ENCODE data around the gene RPL29.
A peak's percentile ranks its signal among the peaks of the same experiment; 100 is the strongest.
"Not testable (repeated sequence)": the region's sequence is repeated elsewhere in the genome, so short reads cannot be mapped to it uniquely, and the experiment has no call there.

Gene RPL29

DNA sequence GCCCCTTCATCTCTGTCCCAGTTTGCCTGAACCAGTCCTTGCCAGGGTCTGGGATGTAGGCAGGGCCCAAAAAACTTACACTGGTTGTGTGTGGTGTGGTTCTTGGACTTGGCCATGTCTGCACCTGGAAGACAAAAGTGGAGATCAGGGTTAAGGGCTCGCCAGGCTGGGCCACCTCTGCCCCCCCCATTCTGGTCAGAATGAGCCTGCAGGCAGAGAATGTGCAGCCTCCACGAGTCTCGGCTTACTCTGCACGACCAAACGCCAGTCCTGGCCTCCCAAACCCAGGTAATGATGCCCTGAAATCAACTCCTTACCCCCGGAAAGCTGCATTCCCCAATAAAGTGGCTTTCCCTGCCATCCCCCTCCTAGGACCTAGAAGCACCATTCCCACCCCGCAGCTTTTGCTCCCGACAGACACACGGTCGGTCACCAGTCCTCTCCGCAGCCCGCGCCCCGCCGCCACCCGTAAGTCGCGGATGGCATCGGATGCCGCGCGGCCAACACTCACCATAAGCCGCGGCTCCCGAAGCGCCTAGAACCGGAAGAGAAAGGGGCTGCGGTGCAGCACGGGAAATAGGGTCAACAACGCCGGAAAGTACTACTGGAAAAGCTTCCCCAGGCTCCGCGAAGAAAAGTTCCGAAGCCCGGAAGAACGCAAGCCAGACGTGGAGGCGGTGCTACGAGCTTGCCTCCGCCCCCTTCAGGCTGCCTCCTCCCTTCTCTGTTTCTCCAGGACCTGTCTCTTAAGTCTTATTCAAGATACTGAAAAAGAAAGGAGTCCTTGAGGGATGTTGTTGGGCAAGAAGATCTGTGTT is at the start of gene RPL29:
RPL29 (minus strand) TSS at position 550 of the 818 bp plus-strand sequence; CDS start at position 116, 434 bp downstream.
- DNase-seq = peak; percentile 91 to 92

GRCh38 chr3:52044869-52045619 is 49.3 kb upstream of the RPL29 start:
- no peak for DNase-seq

DNA sequence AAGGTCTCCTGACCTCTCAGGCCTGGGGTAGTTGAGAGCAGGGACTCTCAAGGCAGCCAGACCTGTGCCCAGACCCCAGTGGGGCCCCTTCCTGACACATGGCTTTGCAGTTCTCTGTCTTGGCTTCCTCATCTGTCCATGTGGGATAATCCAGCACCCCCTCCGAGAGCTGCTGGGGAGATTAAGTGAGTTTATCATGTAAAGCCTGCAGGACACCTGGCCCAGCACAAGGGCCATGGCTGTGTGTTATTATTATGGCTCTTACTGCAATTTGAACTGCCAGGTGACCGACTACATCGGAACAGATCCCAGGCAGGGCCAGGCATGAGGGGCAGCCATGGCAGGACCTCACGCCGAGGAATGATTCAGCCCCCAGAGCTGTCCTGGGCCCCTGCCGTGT is 48.1 kb upstream of the RPL29 start:
- DNase-seq = no peak

- not testable (repeated sequence) for DNase-seq
Measured at GRCh38 chr3:52043039-52043438, 47.3 kb upstream of the RPL29 start.

DNA sequence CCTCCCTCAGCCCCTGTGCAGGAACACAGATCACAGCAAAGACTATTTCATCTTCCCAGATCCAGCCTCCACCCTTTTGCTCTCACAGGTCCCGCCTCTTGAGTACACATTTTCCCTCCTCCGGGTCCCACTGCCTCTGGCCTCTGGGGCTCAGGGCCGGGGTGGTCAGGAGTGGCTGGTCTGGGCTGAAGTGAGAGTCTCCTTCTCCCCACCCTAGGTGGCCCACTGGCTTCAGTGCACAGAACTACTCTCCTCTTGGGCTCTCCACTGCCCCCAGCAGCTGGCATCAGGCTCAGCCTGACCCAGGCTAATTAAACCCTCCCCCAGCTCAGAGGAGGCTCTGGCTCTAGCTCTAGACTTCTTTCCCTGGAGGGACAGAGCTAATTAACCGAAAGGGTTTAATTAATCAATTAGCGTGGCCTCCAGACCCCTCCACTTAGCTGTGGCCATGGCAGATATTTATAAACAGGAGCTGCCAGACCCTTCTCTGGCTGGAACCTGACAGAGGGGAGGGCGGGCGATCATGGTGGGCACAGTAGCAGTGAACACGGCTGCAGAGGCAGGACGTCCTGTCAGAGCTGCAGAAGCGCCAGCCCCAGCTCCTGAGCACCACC is 45.5 kb upstream of the RPL29 start:
- no peak for DNase-seq

DNA sequence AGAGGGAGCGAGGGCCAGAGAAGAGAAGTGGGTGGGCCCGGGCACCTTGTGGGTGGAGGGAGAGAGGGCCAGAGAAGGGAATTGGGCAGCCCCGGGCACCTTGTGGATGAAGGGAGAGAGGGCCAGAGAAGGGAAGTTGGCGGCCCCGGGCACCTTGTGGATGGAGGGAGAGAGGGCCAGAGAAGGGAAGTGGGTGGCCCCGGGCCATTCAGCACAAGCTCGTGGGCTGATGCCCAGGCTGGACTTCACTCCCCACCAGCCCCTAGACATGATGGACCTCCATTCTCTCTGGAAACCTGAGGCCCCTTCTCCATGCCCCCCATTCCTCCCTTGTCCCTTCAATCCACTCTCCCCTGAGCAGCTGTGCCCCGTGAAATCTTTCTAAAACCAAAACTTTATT is 44.9 kb upstream of the RPL29 start:
- DNase-seq = no peak

DNA sequence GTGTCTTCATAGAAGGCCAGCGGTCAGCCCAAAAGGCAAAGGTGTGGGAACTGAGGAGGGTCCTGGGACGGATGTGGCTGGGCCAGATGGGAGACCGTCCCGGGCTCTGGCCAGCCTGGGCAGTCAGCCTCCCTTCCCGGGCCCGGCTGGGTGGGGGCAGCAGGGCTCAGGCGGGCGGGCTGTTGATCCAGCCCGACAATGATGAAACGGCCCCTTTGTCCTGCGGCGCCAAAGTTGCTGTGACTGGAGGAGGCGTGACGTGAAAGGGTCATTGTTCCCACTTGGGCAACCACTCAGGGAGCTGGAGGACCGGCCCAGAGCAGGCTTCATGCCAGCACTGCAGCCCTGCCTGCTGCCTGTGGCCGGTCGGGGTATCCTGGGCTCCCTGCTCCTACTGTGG is 44.2 kb upstream of the RPL29 start:
- no peak for DNase-seq

DNA sequence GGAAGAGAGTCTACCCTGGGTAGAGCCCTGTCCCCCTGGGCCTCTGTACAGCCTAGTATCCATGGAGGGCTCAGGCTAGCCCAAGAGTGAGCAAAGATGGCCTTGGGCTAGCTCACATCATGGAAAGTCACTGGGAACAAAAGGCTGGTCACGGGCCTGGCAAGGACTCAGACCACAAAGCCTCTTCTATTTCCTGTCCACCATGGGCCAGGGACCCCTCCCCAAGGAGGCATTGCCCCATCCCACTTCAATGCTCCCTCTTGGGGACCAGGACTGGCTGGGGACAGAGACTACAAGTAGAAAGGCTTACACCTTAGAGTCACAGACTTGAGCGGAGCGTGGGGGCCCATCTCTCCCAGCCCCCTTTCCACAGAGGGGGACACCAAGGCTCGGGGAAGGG is 43.7 kb upstream of the RPL29 start:
- no peak for DNase-seq

DNA sequence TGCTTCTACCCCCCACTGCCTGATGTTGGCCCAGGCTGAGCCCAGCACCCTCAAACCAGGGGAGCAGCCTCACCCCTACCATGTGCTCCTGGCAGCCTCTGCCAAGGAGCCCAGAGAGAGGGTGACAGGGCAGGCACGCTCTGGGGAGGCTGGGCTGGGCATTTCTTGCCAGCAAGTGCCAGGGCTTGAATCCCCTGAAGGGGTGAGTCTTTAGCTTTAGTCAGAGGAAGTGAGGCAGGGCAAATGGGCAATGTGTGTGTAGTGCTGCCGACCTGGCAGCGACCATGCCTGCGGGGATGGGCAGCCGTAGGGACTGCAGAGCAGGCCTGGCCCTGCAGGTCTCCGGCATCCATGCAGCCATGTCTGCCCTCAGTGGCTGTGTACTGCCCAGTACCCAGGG is 42.5 kb upstream of the RPL29 start:
- DNase-seq = no peak

DNA sequence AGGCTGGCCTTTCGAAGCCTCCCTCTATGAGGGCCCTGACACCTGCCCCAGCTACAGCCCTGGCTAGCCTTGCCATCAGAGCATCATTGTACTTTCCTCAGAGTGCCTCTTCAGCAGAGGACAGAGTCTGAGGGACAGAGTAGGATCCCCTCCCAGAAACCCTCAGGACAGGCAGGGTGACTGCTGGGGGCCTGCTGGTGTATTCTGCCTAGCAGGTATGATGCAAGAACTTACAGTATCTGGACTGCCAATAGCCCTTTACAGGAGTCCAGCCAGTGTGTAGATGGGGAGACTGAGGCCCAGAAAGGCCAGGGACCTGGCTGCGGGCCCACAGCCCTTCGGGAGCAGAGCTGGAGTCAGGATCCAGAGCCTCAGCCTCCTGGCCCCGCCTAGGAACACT is 41.6 kb upstream of the RPL29 start:
- no peak for DNase-seq

DNA sequence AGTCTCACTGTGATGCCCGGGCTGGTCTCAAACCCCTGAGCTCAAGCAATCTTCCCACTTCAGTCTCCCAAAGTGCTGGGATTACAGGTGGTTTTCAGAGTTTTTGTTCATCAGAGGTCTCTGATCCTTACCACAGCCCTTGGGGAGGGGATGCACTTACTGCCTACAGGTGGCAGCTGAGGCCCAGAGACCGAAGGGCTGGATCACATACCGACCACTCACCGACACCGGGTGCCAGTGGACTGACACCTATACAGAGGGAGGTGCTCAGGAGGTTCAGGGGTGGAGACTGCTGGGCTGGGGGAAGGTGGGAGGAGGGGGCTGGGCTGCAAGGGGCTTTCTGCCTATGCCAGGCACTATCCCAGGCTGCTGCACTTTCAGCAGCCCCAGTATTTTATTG is 41.1 kb upstream of the RPL29 start:
- no peak for DNase-seq

DNA sequence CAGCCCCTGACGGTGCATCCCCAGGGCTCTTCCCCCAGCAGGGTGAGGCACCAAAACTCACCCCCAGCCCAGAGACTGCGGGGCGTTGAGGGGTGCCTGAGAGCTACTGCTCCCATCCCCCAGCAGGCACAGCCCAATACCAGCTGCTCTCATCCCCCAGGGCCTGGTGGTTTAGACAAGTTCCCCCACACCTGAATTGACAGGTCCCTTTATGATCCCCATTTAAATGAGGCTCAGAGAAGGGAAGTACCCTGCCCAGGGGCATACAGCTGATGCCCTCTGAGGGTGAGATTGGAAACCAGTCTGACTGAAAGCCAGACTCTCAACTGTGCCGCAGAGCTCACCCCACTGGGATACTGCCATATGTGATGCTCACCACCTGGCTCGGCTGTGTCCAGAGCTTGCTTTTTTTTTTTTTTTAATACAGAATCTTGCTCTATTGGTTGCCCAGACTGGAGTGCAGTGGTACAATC is 40.6 kb upstream of the RPL29 start:
- DNase-seq = no peak

GRCh38 chr3:52034651-52035050 is 39.0 kb upstream of the RPL29 start:
- DNase-seq = no peak

GRCh38 chr3:52034212-52034611 is 38.5 kb upstream of the RPL29 start:
- DNase-seq = no peak

DNA sequence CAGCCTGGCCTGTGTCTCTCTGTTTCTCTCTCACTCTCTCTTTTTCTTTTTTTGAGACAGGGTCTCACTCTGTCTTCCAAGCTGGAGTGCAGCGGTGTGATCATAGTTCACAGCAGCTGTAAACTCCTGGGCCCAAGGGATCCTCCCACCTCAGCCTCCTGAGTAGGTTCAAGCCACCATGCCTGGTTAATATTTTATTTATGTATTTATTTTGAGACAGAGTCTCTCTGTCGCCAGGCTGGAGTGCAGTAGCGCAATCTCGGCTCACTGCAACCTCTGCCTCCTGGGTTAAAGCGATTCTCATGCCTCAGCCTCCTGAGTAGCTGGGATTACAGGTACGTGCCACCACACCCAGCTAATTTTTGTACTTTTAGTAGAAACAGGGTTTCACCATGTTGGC is 38.1 kb upstream of the RPL29 start:
- DNase-seq = not testable (repeated sequence)

DNA sequence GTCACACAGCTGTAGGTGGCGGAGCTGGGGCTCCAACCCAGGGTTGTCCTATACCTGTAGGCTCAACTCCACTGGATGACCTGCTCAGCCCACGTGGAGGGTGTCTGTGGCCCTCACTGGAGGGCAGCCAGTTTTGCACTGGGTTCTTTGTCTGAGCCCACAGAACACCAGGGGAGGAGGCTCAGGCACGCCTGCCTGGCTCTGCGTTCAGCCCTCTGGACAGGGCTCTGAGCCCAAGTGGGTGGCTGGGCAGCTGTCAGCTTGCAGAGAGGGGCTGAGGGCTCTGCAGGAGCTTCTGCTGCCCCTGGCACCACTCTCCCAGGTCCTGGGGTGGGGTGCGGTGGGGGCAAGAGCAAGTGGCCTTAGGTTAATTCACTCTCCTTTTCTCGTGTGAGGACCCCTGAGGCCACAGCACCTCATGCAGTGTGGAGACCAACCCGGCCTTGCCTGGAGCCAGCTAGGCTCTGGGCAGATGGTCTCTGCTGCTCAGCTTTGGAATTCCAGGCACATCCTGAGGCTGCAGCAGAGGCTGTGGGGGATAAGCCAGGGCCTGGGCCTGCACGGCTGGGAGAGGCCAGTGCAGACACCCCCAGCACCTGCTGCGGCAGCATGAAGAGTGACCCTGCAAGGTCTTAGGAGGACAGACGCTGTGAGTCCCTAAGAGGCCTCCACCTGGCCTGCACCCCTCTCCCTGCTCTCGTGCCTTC is 37.2 kb upstream of the RPL29 start:
- DNase-seq = no peak

DNA sequence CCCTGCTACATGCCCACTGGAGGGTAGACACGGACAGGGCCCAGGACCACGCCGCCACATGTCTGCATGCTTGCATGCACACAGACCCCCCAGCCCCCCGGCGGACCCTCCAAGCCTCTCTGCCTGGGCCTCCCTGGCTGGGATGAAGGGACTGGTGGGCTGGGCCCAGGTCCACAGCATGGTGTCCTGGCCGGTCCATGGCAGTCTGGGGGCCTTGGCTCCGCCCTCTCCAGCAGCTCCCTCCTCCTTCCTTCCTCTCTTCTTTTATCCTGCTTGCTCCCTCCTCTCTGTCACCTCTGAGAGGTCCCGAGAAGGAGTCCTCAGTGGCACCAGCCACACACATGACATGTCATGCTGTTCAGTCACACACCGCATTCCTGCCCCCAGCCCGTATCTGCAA is 36.2 kb upstream of the RPL29 start:
- no peak for DNase-seq

DNA sequence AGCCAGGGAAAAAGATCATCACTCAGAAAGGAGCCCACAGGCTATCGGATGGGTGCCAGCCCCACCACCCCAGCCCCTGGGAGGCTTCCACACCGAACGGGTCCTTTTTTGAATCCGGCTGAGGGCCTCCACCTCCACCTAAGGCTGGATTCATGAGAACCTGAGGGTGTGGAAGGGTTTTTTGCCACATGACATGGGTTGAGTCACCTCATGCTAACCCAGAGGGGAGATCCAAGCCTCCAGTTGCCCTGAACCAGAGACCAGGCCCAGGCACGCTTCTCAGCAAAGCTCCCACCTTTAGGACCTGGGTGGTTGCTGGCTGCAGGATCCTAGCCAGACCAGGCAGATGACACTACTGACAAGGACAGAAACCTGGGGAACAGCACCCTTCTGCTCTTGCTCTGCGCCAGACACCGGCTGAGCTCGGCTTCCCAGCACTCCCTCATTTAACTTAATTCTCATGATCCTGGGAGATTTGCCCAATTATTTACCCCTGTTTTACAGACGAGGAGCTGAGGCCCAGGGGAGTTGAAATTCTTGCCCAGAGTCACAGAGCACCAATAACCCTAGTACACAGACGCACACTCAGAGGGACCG is 35.1 kb upstream of the RPL29 start:
- DNase-seq = no peak

- no peak for DNase-seq
Measured at GRCh38 chr3:52029535-52029934, 33.8 kb upstream of the RPL29 start.

GRCh38 chr3:52029053-52029452 is 33.4 kb upstream of the RPL29 start:
- no peak for DNase-seq

DNA sequence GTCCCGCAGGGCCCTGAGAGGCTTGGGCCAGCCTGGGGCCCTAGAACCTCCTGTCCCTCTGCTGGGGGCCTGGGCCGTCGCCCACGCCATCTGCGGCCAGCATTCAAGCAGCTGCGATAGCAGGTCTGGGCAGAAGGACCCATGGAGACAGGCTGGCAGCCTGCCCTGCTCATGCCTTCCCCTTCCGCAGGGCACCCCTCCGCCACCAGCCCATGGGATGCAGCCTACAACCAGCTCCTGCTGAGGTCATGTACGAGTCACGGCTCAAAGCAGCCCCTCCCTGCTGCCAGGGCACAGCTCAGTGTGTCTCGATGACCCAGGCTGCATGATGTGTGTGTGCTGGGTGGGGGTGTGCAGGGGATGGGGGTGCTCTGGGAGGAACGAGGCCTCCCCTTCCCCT is 32.9 kb upstream of the RPL29 start:
- DNase-seq = no peak

DNA sequence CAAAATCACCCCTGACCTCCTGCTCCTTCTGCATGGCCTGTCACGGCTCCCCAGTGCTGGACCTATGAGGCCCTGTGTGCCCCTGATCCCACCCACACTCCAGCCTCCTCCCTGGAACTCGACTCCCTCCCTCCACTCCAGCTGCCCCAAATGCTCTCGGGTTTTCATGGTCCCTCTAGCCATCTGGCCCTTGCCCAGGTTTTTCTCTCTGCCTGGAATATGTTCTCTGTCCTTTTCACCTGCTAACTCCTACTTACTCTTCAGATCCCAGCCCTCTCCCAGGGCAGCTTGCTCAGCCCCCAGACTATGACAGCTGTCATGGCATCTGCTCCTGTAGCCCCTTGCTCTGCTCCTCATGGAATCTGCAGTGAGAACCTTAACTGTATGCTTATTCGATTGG is 30.3 kb upstream of the RPL29 start:
- DNase-seq = no peak

DNA sequence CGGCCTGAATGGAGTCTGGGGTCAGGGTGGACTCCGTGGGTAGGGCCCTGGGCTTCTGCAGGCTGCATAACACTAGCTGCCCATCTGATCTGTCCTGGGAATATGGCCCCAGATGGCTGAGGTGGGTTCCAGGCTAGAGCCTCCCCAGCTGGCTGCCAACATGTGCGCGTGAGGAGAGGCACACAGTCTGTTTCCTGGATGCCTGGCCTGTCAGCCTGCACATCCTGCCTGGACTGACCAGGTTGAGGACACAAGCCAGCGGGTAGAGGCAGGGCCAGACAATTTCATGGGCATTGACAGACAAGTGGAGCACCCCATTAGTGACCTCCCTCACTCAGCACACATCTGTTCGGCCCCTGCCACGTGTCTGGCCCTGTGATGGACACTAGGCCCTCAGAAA is 29.8 kb upstream of the RPL29 start:
- DNase-seq = no peak

All from stimulated activated CD4-positive, alpha-beta T cell treated with anti-CD3 and anti-CD28 coated beads, Interleukin-2, amount 100 ng/mL, for 24 hours (primary cell).